Astrocyte (in vitro differentiated cells and primary cell): ENCODE data around the gene MYH10. TPM values are rescaled to one million over a fixed set of nuclear protein-coding genes. Genes with fewer than 3 reads are reported as not detected.

ENCODE experiments used
- DNase-seq: peaks from one replicate; pipeline ENCODE4 v3.0.0-alpha.2; 2010; ENCODE audit warnings: low read depth
- FAIRE-seq: peaks from 2 replicates; lab custom pipeline; 2011; peaks lifted over from hg19 to GRCh38; lab: Jason Lieb, UNC
- H2AFZ ChIP-seq: 2 replicates; pipeline ENCODE4 v1.6.0; 2012; ENCODE audit warnings: low read depth, low read length, inconsistent platforms
- H3K27ac ChIP-seq: 2 replicates; pipeline ENCODE4 v1.5.1; 2011; ENCODE audit warnings: low read depth, low read length, inconsistent platforms
- H3K27me3 ChIP-seq: 2 replicates; pipeline ENCODE4 v1.6.0; 2011; ENCODE audit warnings: low read length, inconsistent platforms; ENCODE audit not compliant: insufficient read depth
- H3K36me3 ChIP-seq: 2 replicates; pipeline ENCODE4 v1.5.1; 2011; ENCODE audit warnings: low read length, inconsistent platforms; ENCODE audit not compliant: insufficient read depth
- H3K4me1 ChIP-seq: 2 replicates; pipeline ENCODE4 v1.5.1; 2011; ENCODE audit warnings: low read length, inconsistent platforms; ENCODE audit not compliant: insufficient read depth
- H3K4me2 ChIP-seq: 2 replicates; pipeline ENCODE4 v1.6.0; 2012; ENCODE audit warnings: low read length, inconsistent platforms
- H3K4me3 ChIP-seq: 2 replicates; pipeline ENCODE4 v1.5.1; 2011; ENCODE audit warnings: low read depth, mild to moderate bottlenecking, low read length, inconsistent platforms; ENCODE audit not compliant: insufficient read depth
- H3K79me2 ChIP-seq: 2 replicates; pipeline ENCODE4 v1.6.0; 2012; ENCODE audit warnings: mild to moderate bottlenecking, low read length, inconsistent platforms; ENCODE audit not compliant: insufficient read depth
- H3K9ac ChIP-seq: 2 replicates; pipeline ENCODE4 v1.6.0; 2012; ENCODE audit warnings: mild to moderate bottlenecking, low read length, inconsistent platforms
- H3K9me3 ChIP-seq: 2 replicates; pipeline ENCODE4 v1.5.1; 2012; ENCODE audit warnings: low read depth, mild to moderate bottlenecking, low read length, inconsistent platforms; ENCODE audit not compliant: insufficient read depth
- H4K20me1 ChIP-seq: 2 replicates; pipeline ENCODE4 v1.6.0; 2012; ENCODE audit warnings: low read length, inconsistent platforms; ENCODE audit not compliant: insufficient read depth
- H3K27ac Mint-ChIP-seq: one replicate; pipeline ENCODE4 v1.8.0; 2021; ENCODE audit warnings: mild to moderate bottlenecking, mixed read lengths; ENCODE audit not compliant: unreplicated experiment
- H3K27me3 Mint-ChIP-seq: one replicate; pipeline ENCODE4 v1.8.0; 2021; ENCODE audit warnings: low read depth, mixed read lengths; ENCODE audit not compliant: unreplicated experiment
- H3K36me3 Mint-ChIP-seq: one replicate; pipeline ENCODE4 v1.8.0; 2021; ENCODE audit warnings: low read depth, mixed read lengths; ENCODE audit not compliant: unreplicated experiment
- H3K4me1 Mint-ChIP-seq: one replicate; pipeline ENCODE4 v1.8.0; 2021; ENCODE audit warnings: low read depth, mixed read lengths; ENCODE audit not compliant: unreplicated experiment
- H3K4me3 Mint-ChIP-seq: one replicate; pipeline ENCODE4 v1.8.0; 2021; ENCODE audit warnings: mild to moderate bottlenecking, moderate library complexity, mixed read lengths; ENCODE audit not compliant: unreplicated experiment
- H3K9me3 Mint-ChIP-seq: one replicate; pipeline ENCODE4 v1.8.0; 2021; ENCODE audit warnings: mild to moderate bottlenecking, mixed read lengths; ENCODE audit not compliant: unreplicated experiment
- CTCF ChIP-seq: IDR thresholded peaks from 2 replicates; pipeline ENCODE4 v1.5.1; 2011; ENCODE audit warnings: low read depth, mild to moderate bottlenecking, inconsistent platforms, low read length, moderate library complexity; ENCODE audit not compliant: insufficient read depth
- EZH2 ChIP-seq: IDR thresholded peaks from 2 replicates; pipeline ENCODE4 v1.6.1; 2012; ENCODE audit warnings: mild to moderate bottlenecking, low read length, inconsistent platforms; ENCODE audit not compliant: insufficient read depth
- total RNA-seq: library from RNA; stranded (reverse); gene quantifications from 2 replicates; pipeline ENCODE4 v1.2.1, GENCODE V29; 2021

The MYH10 gene
- total RNA-seq, 1 donor from 2014 or later: 150 TPM

GRCh38 chr17:8473451-8474192, 156.9 kb downstream of the MYH10 start:
- H3K27ac Mint-ChIP-seq: peak overlapping the region; percentile 62
- H3K4me3 ChIP-seq: no peak overlapping the region
- H3K36me3 Mint-ChIP-seq: peaks cover 40% of the 10 kb centered on the region

GRCh38 chr17:8472663-8473062, 157.9 kb downstream of the MYH10 start:
- peak overlapping the region; percentile 62 for H3K27ac Mint-ChIP-seq
- H3K9me3 Mint-ChIP-seq: no peaks in the 10 kb centered on the region
- Histone ChIP-seq H3K27ac (no peak overlapping the region), H3K27me3 (no peaks in the 10 kb centered on the region), H3K36me3 (peaks cover 57% of the 10 kb centered on the region), H3K9me3 (no peaks in the 10 kb centered on the region), H3K4me3 (no peak overlapping the region), H2AFZ (no peak overlapping the region), H3K79me2 (peaks cover 24% of the 10 kb centered on the region), H4K20me1 (peaks cover 100% of the 10 kb centered on the region), H3K4me2 (no peak overlapping the region), H3K4me1 (peaks cover 9% of the 10 kb centered on the region), H3K9ac (no peak overlapping the region)
- no peaks in the 10 kb centered on the region for H3K27me3 Mint-ChIP-seq
- H3K36me3 Mint-ChIP-seq: peaks cover 41% of the 10 kb centered on the region
- FAIRE-seq: no peak
- H3K4me3 Mint-ChIP-seq: no peak overlapping the region
- peaks cover 2% of the 10 kb centered on the region for H3K4me1 Mint-ChIP-seq
- no peak for DNase-seq
- TF ChIP-seq EZH2 (no peak), CTCF (no peak)

More at GRCh38 chr17:8473451-8474192, 156.9 kb downstream of the MYH10 start:
- Mint-ChIP-seq H3K9me3 (no peaks in the 10 kb centered on the region), H3K4me3 (no peak overlapping the region), H3K27me3 (no peaks in the 10 kb centered on the region), H3K4me1 (peaks cover 8% of the 10 kb centered on the region)
- DNase-seq: no peak
- H3K79me2 ChIP-seq: peaks cover 16% of the 10 kb centered on the region
- peaks cover 52% of the 10 kb centered on the region for H3K36me3 ChIP-seq
- H3K27ac ChIP-seq: no peak overlapping the region
- H3K9ac ChIP-seq: no peak overlapping the region
- H3K27me3 ChIP-seq: no peaks in the 10 kb centered on the region
- no peak for FAIRE-seq
- H3K9me3 ChIP-seq: no peaks in the 10 kb centered on the region
- H3K4me1 ChIP-seq: peaks cover 9% of the 10 kb centered on the region
- no peak overlapping the region for H3K4me2 ChIP-seq
- peaks cover 95% of the 10 kb centered on the region for H4K20me1 ChIP-seq
- no peak overlapping the region for H2AFZ ChIP-seq
- TF ChIP-seq EZH2 (no peak), CTCF (no peak)
